HG03196 (cell line): ENCODE measurements around the gene LZTR1.
"Not testable (repeated sequence)": the region's sequence is repeated elsewhere in the genome, so short reads cannot be mapped to it uniquely, and the experiment has no call there.

Experiments used
- ATAC-seq: cut with Tn5 transposase; IDR thresholded peaks from one replicate; pipeline ENCODE4 v1.9.1; 2021; ENCODE audit not compliant: unreplicated experiment

LZTR1 gene

GRCh38 chr22:20981787-20982562, at the start of gene LZTR1:
TSS of gene LZTR1 (plus strand) at chr22:20982297. CDS start at chr22:20982372, 75 bp downstream.
- ATAC-seq = peak; percentile 78

GRCh38 chr22:20933910-20934309, 48.2 kb upstream of the LZTR1 start:
- no peak for ATAC-seq

GRCh38 chr22:20935049-20935448, 47.0 kb upstream of the LZTR1 start:
- not testable (repeated sequence) for ATAC-seq

- not testable (repeated sequence) for ATAC-seq
Observed at GRCh38 chr22:20935780-20936539, 46.1 kb upstream of the LZTR1 start.

GRCh38 chr22:20937031-20937793, 44.9 kb upstream of the LZTR1 start:
- ATAC-seq = no peak

- ATAC-seq = no peak
Observed at GRCh38 chr22:20937794-20938671, 44.1 kb upstream of the LZTR1 start.

- ATAC-seq = not testable (repeated sequence)
Observed at GRCh38 chr22:20939457-20940185, 42.5 kb upstream of the LZTR1 start.

- no peak for ATAC-seq
Observed at GRCh38 chr22:20940186-20940651, 41.9 kb upstream of the LZTR1 start.

- ATAC-seq = no peak
Observed at GRCh38 chr22:20940904-20941385, 41.2 kb upstream of the LZTR1 start.

GRCh38 chr22:20942203-20942902, 39.7 kb upstream of the LZTR1 start:
- not testable (repeated sequence) for ATAC-seq

- ATAC-seq = no peak
Observed at GRCh38 chr22:20943104-20943933, 38.8 kb upstream of the LZTR1 start.

GRCh38 chr22:20944042-20944441, 38.1 kb upstream of the LZTR1 start:
- no peak for ATAC-seq

- ATAC-seq = no peak
Observed at GRCh38 chr22:20945578-20945934, 36.5 kb upstream of the LZTR1 start.

GRCh38 chr22:20946080-20946986, 35.8 kb upstream of the LZTR1 start:
- no peak for ATAC-seq

- no peak for ATAC-seq
Observed at GRCh38 chr22:20946991-20947390, 35.1 kb upstream of the LZTR1 start.

GRCh38 chr22:20948450-20948849, 33.6 kb upstream of the LZTR1 start:
- no peak for ATAC-seq

- ATAC-seq = no peak
Observed at GRCh38 chr22:20948989-20949388, 33.1 kb upstream of the LZTR1 start.
